ENCODE measurements around the gene CREBBP.

CREBBP gene

GRCh38 chr16:3690470-3690928 is 190.0 kb downstream of the CREBBP start:
- no peak overlapping the region for H3K4me3 ChIP-seq (ENCODE audit: insufficient read depth, low read depth, low read length, poor library complexity, severe bottlenecking)
- DNase-seq = peak; percentile 61 to 68 (median 66)
- H3K36me3 ChIP-seq (ENCODE audit: control insufficient read depth, insufficient read depth, low read length) = peaks cover 29% of the 10 kb centered on the region
- H3K27me3 ChIP-seq (replicated peaks; ENCODE audit: control insufficient read depth, insufficient read depth, low read length, poor library complexity, severe bottlenecking) = no peaks in the 10 kb centered on the region
- no peaks in the 10 kb centered on the region for H3K9me3 ChIP-seq (ENCODE audit: control insufficient read depth, low read length)
- H3K4me1 ChIP-seq (ENCODE audit: control insufficient read depth, insufficient read depth, low read length, poor library complexity, severe bottlenecking) = peaks cover 4% of the 10 kb centered on the region
- H3K27ac ChIP-seq (ENCODE audit: insufficient read depth, low read length, poor library complexity, severe bottlenecking) = no peak overlapping the region

GRCh38 chr16:3689731-3690130 is 190.8 kb downstream of the CREBBP start:
- Histone ChIP-seq H3K4me3 (ENCODE audit: insufficient read depth, low read depth, low read length, poor library complexity, severe bottlenecking) (no peak overlapping the region), H3K9me3 (ENCODE audit: control insufficient read depth, low read length) (no peaks in the 10 kb centered on the region), H3K4me1 (ENCODE audit: control insufficient read depth, insufficient read depth, low read length, poor library complexity, severe bottlenecking) (peaks cover 4% of the 10 kb centered on the region), H3K27ac (ENCODE audit: insufficient read depth, low read length, poor library complexity, severe bottlenecking) (no peak overlapping the region), H3K27me3 (replicated peaks; ENCODE audit: control insufficient read depth, insufficient read depth, low read length, poor library complexity, severe bottlenecking) (no peaks in the 10 kb centered on the region), H3K36me3 (ENCODE audit: control insufficient read depth, insufficient read depth, low read length) (peaks cover 35% of the 10 kb centered on the region)
- DNase-seq = no peak

- DNase-seq = no peak
- no peaks in the 10 kb centered on the region for H3K9me3 ChIP-seq (ENCODE audit: control insufficient read depth, low read length)
- peaks cover 40% of the 10 kb centered on the region for H3K36me3 ChIP-seq (ENCODE audit: control insufficient read depth, insufficient read depth, low read length)
These were observed 192.7 kb downstream of the CREBBP start for GRCh38 chr16:3687792-3688191.

GRCh38 chr16:3687021-3687420 is 193.5 kb downstream of the CREBBP start:
- no peaks in the 10 kb centered on the region for H3K27me3 ChIP-seq (replicated peaks; ENCODE audit: control insufficient read depth, insufficient read depth, low read length, poor library complexity, severe bottlenecking)
- H3K27ac ChIP-seq (ENCODE audit: insufficient read depth, low read length, poor library complexity, severe bottlenecking) = no peak overlapping the region
- H3K4me3 ChIP-seq (ENCODE audit: insufficient read depth, low read depth, low read length, poor library complexity, severe bottlenecking) = no peak overlapping the region
- H3K36me3 ChIP-seq (ENCODE audit: control insufficient read depth, insufficient read depth, low read length) = peaks cover 40% of the 10 kb centered on the region
- no peak for DNase-seq
- no peaks in the 10 kb centered on the region for H3K9me3 ChIP-seq (ENCODE audit: control insufficient read depth, low read length)
- H3K4me1 ChIP-seq (ENCODE audit: control insufficient read depth, insufficient read depth, low read length, poor library complexity, severe bottlenecking) = peaks cover 4% of the 10 kb centered on the region

More at GRCh38 chr16:3687792-3688191, 192.7 kb downstream of the CREBBP start:
- H3K4me3 ChIP-seq (ENCODE audit: insufficient read depth, low read depth, low read length, poor library complexity, severe bottlenecking) = no peak overlapping the region
- H3K27me3 ChIP-seq (replicated peaks; ENCODE audit: control insufficient read depth, insufficient read depth, low read length, poor library complexity, severe bottlenecking) = no peaks in the 10 kb centered on the region
- peaks cover 4% of the 10 kb centered on the region for H3K4me1 ChIP-seq (ENCODE audit: control insufficient read depth, insufficient read depth, low read length, poor library complexity, severe bottlenecking)
- H3K27ac ChIP-seq (ENCODE audit: insufficient read depth, low read length, poor library complexity, severe bottlenecking) = no peak overlapping the region

- H3K4me1 ChIP-seq (ENCODE audit: control insufficient read depth, insufficient read depth, low read length, poor library complexity, severe bottlenecking) = no peaks in the 10 kb centered on the region
- no peaks in the 10 kb centered on the region for H3K27me3 ChIP-seq (replicated peaks; ENCODE audit: control insufficient read depth, insufficient read depth, low read length, poor library complexity, severe bottlenecking)
- DNase-seq = no peak
- H3K36me3 ChIP-seq (ENCODE audit: control insufficient read depth, insufficient read depth, low read length) = peaks cover 46% of the 10 kb centered on the region
- no peak overlapping the region for H3K4me3 ChIP-seq (ENCODE audit: insufficient read depth, low read depth, low read length, poor library complexity, severe bottlenecking)
- no peak overlapping the region for H3K27ac ChIP-seq (ENCODE audit: insufficient read depth, low read length, poor library complexity, severe bottlenecking)
- H3K9me3 ChIP-seq (ENCODE audit: control insufficient read depth, low read length) = no peaks in the 10 kb centered on the region
These were observed 199.3 kb downstream of the CREBBP start for GRCh38 chr16:3681206-3681605.

- DNase-seq = no peak
- no peak overlapping the region for H3K4me3 ChIP-seq (ENCODE audit: insufficient read depth, low read depth, low read length, poor library complexity, severe bottlenecking)
- H3K9me3 ChIP-seq (ENCODE audit: control insufficient read depth, low read length) = no peaks in the 10 kb centered on the region
- peaks cover 48% of the 10 kb centered on the region for H3K36me3 ChIP-seq (ENCODE audit: control insufficient read depth, insufficient read depth, low read length)
- no peaks in the 10 kb centered on the region for H3K4me1 ChIP-seq (ENCODE audit: control insufficient read depth, insufficient read depth, low read length, poor library complexity, severe bottlenecking)
- no peak overlapping the region for H3K27ac ChIP-seq (ENCODE audit: insufficient read depth, low read length, poor library complexity, severe bottlenecking)
- no peaks in the 10 kb centered on the region for H3K27me3 ChIP-seq (replicated peaks; ENCODE audit: control insufficient read depth, insufficient read depth, low read length, poor library complexity, severe bottlenecking)
These were observed 202.5 kb downstream of the CREBBP start for GRCh38 chr16:3677994-3678393.

- Histone ChIP-seq H3K36me3 (ENCODE audit: control insufficient read depth, insufficient read depth, low read length) (peaks cover 51% of the 10 kb centered on the region), H3K4me3 (ENCODE audit: insufficient read depth, low read depth, low read length, poor library complexity, severe bottlenecking) (no peak overlapping the region), H3K4me1 (ENCODE audit: control insufficient read depth, insufficient read depth, low read length, poor library complexity, severe bottlenecking) (no peaks in the 10 kb centered on the region), H3K9me3 (ENCODE audit: control insufficient read depth, low read length) (no peaks in the 10 kb centered on the region), H3K27me3 (replicated peaks; ENCODE audit: control insufficient read depth, insufficient read depth, low read length, poor library complexity, severe bottlenecking) (no peaks in the 10 kb centered on the region), H3K27ac (ENCODE audit: insufficient read depth, low read length, poor library complexity, severe bottlenecking) (no peak overlapping the region)
- DNase-seq = no peak
These were observed 204.8 kb downstream of the CREBBP start for GRCh38 chr16:3675601-3676130.
